K562 (cell line): Measurements from ENCODE around the gene TMEM132C. TPM values are rescaled to one million over a fixed set of nuclear protein-coding genes. Genes with fewer than 3 reads are reported as not detected.

Experiments used
- ATAC-seq: fragments of 200-7000 bp; cut with Tn5 transposase; 3 replicates; pipeline ENCODE4 v1.9.1; 2020; ENCODE audit warnings: moderate library complexity
- BruUV-seq: library from RNA; stranded (reverse); fragments of 400-500 nt; replicated peaks from 2 replicates; lab custom pipeline; 2021; lab: Mats Ljungman, UMichigan
- CTCF ChIA-PET: fragments of 300-600 bp; formaldehyde crosslinking; extraction: SDS; loops from one replicate; lab custom pipeline; 2021; ENCODE audit warnings: low intra/inter-chr PET ratio; lab: Yijun Ruan, JAX
- POLR2A ChIA-PET: fragments of 300-600, 350-650 bp; sonication (Branson Sonifier 250); formaldehyde crosslinking; extraction: SDS; loops from one replicate; lab custom pipeline; 2021; ENCODE audit warnings: antibody characterized with exemption, inconsistent platforms; lab: Yijun Ruan, JAX
- DNase-seq, 4 experiments: peaks; one replicate each; pipeline versions ENCODE4 v3.0.0 to v3.0.0-alpha.2; 2011 to 2018; ENCODE audit warnings: low spot score in 3 of 4, mixed read lengths in 3 of 4; ENCODE audit errors: extremely low read depth in 1 of 4
- FAIRE-seq: peaks from 2 replicates; lab custom pipeline; 2011; peaks lifted over from hg19 to GRCh38; lab: Jason Lieb, UNC
- H2AFZ ChIP-seq: 2 replicates; pipeline ENCODE4 v1.6.0; 2011; ENCODE audit warnings: low read depth, low read length, control low read depth, inconsistent platforms
- H3K27ac ChIP-seq: fragments of 200-600 bp; 3 replicates; pipeline ENCODE4 v1.8.0; 2011; ENCODE audit warnings: low read depth, mild to moderate bottlenecking, control low read depth, inconsistent platforms, low read length, moderate library complexity, mixed read lengths; ENCODE audit errors: extremely low read depth
- H3K27me3 ChIP-seq, 2 experiments: fragments of 300-600 bp in 1 of 2; 2 replicates in 1 of 2; 3 replicates in 1 of 2; pipeline versions ENCODE4 v1.6.0 to v1.8.0; 2011; ENCODE audit warnings: inconsistent platforms in 2 of 2, low read length in 2 of 2, mild to moderate bottlenecking in 1 of 2, mixed read lengths in 1 of 2, moderate library complexity in 1 of 2; ENCODE audit not compliant: control insufficient read depth in 2 of 2, insufficient read depth in 2 of 2
- H3K36me3 ChIP-seq: fragments of 300-600 bp; 3 replicates; pipeline ENCODE4 v1.8.0; 2011; ENCODE audit warnings: mild to moderate bottlenecking, low read length, inconsistent platforms; ENCODE audit not compliant: control insufficient read depth, insufficient read depth
- H3K4me1 ChIP-seq, 2 experiments: fragments of 200-600 bp in 1 of 2; replicated peaks in 1 of 2; 2 replicates in 1 of 2; 3 replicates in 1 of 2; pipeline versions ENCODE4 v1.5.1 to v1.8.0; 2011; ENCODE audit warnings: inconsistent platforms in 2 of 2, low read length in 2 of 2, mild to moderate bottlenecking in 1 of 2, mixed read lengths in 1 of 2, moderate library complexity in 1 of 2; ENCODE audit not compliant: control insufficient read depth in 2 of 2, insufficient read depth in 2 of 2
- H3K4me2 ChIP-seq: 2 replicates; pipeline ENCODE4 v1.6.1; 2011; ENCODE audit warnings: low read length, control low read depth, inconsistent platforms, mixed read lengths; ENCODE audit not compliant: insufficient read depth
- H3K4me3 ChIP-seq: fragments of 200-600 bp; sonication (generic), shearing (Covaris generic); 2 replicates; pipeline ENCODE4 v1.5.1; 2016; ENCODE audit warnings: control low read depth, inconsistent platforms
- H3K79me2 ChIP-seq: fragments of 200-600 bp; 3 replicates; pipeline ENCODE4 v1.8.0; 2011; ENCODE audit warnings: low read length, inconsistent platforms; ENCODE audit not compliant: control insufficient read depth, insufficient read depth
- H3K9ac ChIP-seq, 2 experiments: 2 replicates each; pipeline versions ENCODE4 v1.6.0 to v1.6.1; 2011; ENCODE audit warnings: low read depth in 2 of 2, low read length in 2 of 2, control low read depth in 1 of 2, inconsistent platforms in 1 of 2, mild to moderate bottlenecking in 1 of 2, mixed read lengths in 1 of 2; ENCODE audit not compliant: insufficient read depth in 1 of 2
- H3K9me1 ChIP-seq: one replicate; pipeline ENCODE4 v1.6.0; 2011; ENCODE audit warnings: inconsistent platforms, mild to moderate bottlenecking, low read length, moderate library complexity; ENCODE audit not compliant: control insufficient read depth, insufficient read depth
- H3K9me3 ChIP-seq: replicated peaks from 2 replicates; pipeline ENCODE4 v1.5.1; 2011; ENCODE audit warnings: low read depth, low read length, inconsistent platforms; ENCODE audit not compliant: control insufficient read depth, insufficient read depth
- H4K20me1 ChIP-seq: replicated peaks from 2 replicates; pipeline ENCODE4 v1.6.1; 2011; ENCODE audit warnings: low read length, inconsistent platforms, mixed read lengths; ENCODE audit not compliant: control insufficient read depth, insufficient read depth
- BRF1 ChIP-seq: IDR thresholded peaks from 3 replicates; pipeline ENCODE4 v1.6.1; 2011; ENCODE audit warnings: borderline replicate concordance, mild to moderate bottlenecking; ENCODE audit not compliant: insufficient read length; ENCODE audit errors: extremely low read depth
- DDX20 ChIP-seq: fragments of 450-650 bp; IDR thresholded peaks from 2 replicates; pipeline ENCODE4 v1.6.1; 2016; ENCODE audit warnings: missing genetic modification characterization, low read depth, mild to moderate bottlenecking, missing compliant biosample characterization, moderate library complexity
- MEIS2 ChIP-seq: fragments of 450-650 bp; IDR thresholded peaks from 2 replicates; pipeline ENCODE4 v1.6.1; 2014; ENCODE audit warnings: mild to moderate bottlenecking; ENCODE audit not compliant: partially characterized antibody
- PHF20 ChIP-seq: fragments of 450-650 bp; IDR thresholded peaks from 2 replicates; pipeline ENCODE4 v1.6.1; 2018; ENCODE audit not compliant: partially characterized antibody
- SAFB2 ChIP-seq: fragments of 200-400 bp; formaldehyde crosslinking; IDR thresholded peaks from 2 replicates; pipeline ENCODE4 v1.6.1; 2018; ENCODE audit warnings: borderline replicate concordance, low read length, low read depth, moderate library complexity; ENCODE audit not compliant: severe bottlenecking
- SMAD4 ChIP-seq: fragments of 250-450 bp; sonication (Bioruptor Pico); conservative IDR thresholded peaks from 2 replicates; pipeline ENCODE4 v1.8.0; 2021; ENCODE audit warnings: inconsistent platforms, mild to moderate bottlenecking, moderate library complexity
- ZNF785 ChIP-seq: fragments of 250-450 bp; sonication (Bioruptor Pico); IDR thresholded peaks from 2 replicates; pipeline ENCODE4 v1.4.0; 2020; ENCODE audit warnings: mild to moderate bottlenecking
- WGBS: fragments of 100-300 bp; shearing (Covaris generic); methylation state at CpG from one replicate; pipeline ENCODE4 v1.1.6; 2016; ENCODE audit warnings: low coverage, mixed read lengths; ENCODE audit not compliant: insufficient coverage; ENCODE audit errors: missing lambda C conversion rate; 5-methylcytosine and 5-hydroxymethylcytosine counted together
- in situ Hi-C: fragments of 300-500 bp; cut with MboI; formaldehyde crosslinking; loops from 4 replicates; pipeline ENCODE4 v1.15.0; 2018; ENCODE audit warnings: inconsistent platforms, mixed read lengths
- intact Hi-C: fragments of 100-400 bp; cut with micrococcal nuclease; formaldehyde crosslinking; loops from 2 replicates; pipeline ENCODE4 v1.14.2; 2022
- polyA plus RNA-seq, 8 experiments: library from polyadenylated mRNA; depleted of rRNA in 4 of 8; stranded (reverse) in 5 of 8; unstranded in 3 of 8; fragments of >200 nt; fragmentation: Nextera tagmentation in 2 of 8; fragmentation: Illumina TruSeq in 1 of 8; extraction: Ambion mirVana in 2 of 8; extraction: Trizol in 1 of 8; gene quantifications; 2 replicates each; pipeline versions ENCODE4 v1.2.1 to v1.2.3, GENCODE V29; 2011 to 2014; ENCODE audit warnings: inconsistent platforms in 1 of 8, missing spikeins in 1 of 8
- total RNA-seq, 7 experiments: library from RNA; depleted of rRNA in 6 of 7; stranded (reverse); fragments of >200 nt in 6 of 7; fragmentation: Illumina TruSeq in 2 of 7; extraction: Trizol in 2 of 7; gene quantifications; 2 replicates each; pipeline versions ENCODE4 v1.2.1 to v1.2.3, GENCODE V29; 2011 to 2021; ENCODE audit warnings: low replicate concordance in 1 of 7
- TF ChIP-seq, protein P1 (sequence below), 2 experiments: fragments of 450-650 bp; conservative IDR thresholded peaks; 2 replicates each; pipeline ENCODE4 v1.6.1; 2017; ENCODE audit warnings: mild to moderate bottlenecking in 2 of 2, moderate library complexity in 2 of 2
- TF ChIP-seq, protein P2 (sequence below): sonication (generic); formaldehyde crosslinking; IDR thresholded peaks from 2 replicates; pipeline ENCODE4 v1.8.0; 2022; ENCODE audit warnings: mild to moderate bottlenecking, missing genetic modification reagents
- TF ChIP-seq, protein P3 (sequence below): fragments of 250-450 bp; sonication (Bioruptor Pico); IDR thresholded peaks from 2 replicates; pipeline ENCODE4 v1.8.0; 2021; ENCODE audit warnings: moderate library complexity, mild to moderate bottlenecking, inconsistent platforms

The TMEM132C gene
- total and polyA plus RNA-seq, 9 of the 15 experiments (the other 6 are each of a cell fraction or from before 2014, with no cell fraction given): not detected

GRCh38 chr12:128394137-128394536 lies 127.2 kb downstream of the TMEM132C start:
- intact Hi-C loops: no loop called here
- no peak for FAIRE-seq
- CTCF ChIA-PET: no interaction called here
- no TSS peak for BruUV-seq
- Histone ChIP-seq H3K4me2 (no peak overlapping the region), H4K20me1 (no peaks in the 10 kb centered on the region), H3K4me3 (no peak overlapping the region), H3K27me3 (no peaks in the 10 kb centered on the region), H3K36me3 (no peaks in the 10 kb centered on the region), H2AFZ (no peak overlapping the region), H3K9me3 (no peaks in the 10 kb centered on the region), H3K9ac (no peak overlapping the region), H3K9me1 (no peaks in the 10 kb centered on the region), H3K79me2 (no peaks in the 10 kb centered on the region), H3K27ac (no peak overlapping the region), H3K4me1 (no peaks in the 10 kb centered on the region)
- TF ChIP-seq SAFB2: no peak
- no peak for TF ChIP-seq PHF20
- TF ChIP-seq DDX20 (tag): no peak
- TF ChIP-seq, protein P1, sequence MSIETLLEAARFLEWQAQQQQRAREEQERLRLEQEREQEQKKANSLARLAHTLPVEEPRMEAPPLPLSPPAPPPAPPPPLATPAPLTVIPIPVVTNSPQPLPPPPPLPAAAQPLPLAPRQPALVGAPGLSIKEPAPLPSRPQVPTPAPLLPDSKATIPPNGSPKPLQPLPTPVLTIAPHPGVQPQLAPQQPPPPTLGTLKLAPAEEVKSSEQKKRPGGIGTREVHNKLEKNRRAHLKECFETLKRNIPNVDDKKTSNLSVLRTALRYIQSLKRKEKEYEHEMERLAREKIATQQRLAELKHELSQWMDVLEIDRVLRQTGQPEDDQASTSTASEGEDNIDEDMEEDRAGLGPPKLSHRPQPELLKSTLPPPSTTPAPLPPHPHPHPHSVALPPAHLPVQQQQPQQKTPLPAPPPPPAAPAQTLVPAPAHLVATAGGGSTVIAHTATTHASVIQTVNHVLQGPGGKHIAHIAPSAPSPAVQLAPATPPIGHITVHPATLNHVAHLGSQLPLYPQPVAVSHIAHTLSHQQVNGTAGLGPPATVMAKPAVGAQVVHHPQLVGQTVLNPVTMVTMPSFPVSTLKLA (conservative IDR thresholded peaks at IDR 0.05): no peak
- TF ChIP-seq BRF1: no peak
- TF ChIP-seq, protein P2, sequence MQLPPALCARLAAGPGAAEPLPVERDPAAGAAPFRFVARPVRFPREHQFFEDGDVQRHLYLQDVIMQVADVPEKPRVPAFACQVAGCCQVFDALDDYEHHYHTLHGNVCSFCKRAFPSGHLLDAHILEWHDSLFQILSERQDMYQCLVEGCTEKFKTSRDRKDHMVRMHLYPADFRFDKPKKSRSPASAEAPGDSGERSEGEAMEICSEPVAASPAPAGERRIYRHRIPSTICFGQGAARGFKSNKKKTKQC: no peak
- TF ChIP-seq SMAD4 (CRISPR knock-in tag): no peak
- TF ChIP-seq, protein P3, sequence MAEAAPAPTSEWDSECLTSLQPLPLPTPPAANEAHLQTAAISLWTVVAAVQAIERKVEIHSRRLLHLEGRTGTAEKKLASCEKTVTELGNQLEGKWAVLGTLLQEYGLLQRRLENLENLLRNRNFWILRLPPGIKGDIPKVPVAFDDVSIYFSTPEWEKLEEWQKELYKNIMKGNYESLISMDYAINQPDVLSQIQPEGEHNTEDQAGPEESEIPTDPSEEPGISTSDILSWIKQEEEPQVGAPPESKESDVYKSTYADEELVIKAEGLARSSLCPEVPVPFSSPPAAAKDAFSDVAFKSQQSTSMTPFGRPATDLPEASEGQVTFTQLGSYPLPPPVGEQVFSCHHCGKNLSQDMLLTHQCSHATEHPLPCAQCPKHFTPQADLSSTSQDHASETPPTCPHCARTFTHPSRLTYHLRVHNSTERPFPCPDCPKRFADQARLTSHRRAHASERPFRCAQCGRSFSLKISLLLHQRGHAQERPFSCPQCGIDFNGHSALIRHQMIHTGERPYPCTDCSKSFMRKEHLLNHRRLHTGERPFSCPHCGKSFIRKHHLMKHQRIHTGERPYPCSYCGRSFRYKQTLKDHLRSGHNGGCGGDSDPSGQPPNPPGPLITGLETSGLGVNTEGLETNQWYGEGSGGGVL (CRISPR knock-in tag): no peak
- TF ChIP-seq MEIS2: no peak
- TF ChIP-seq ZNF785: no peak
- DNase-seq: no peak
- POLR2A ChIA-PET: no interaction called here
- in situ Hi-C loops: no loop called here
- WGBS: 0% methylated on average over 2 of the region's 2 CpGs
- ATAC-seq: no peak
